H9 (cell line): ENCODE results near the gene CT45A1. TPM values are rescaled to one million over a fixed set of nuclear protein-coding genes. Genes with fewer than 3 reads are reported as not detected.
A peak's percentile ranks its signal among the peaks of the same experiment; 100 is the strongest.

Experiments
- DNase-seq: peaks from one replicate; pipeline ENCODE4 v3.0.0-alpha.2; 2017
- H2AFZ ChIP-seq: one replicate; pipeline ENCODE4 v1.6.1; 2013; ENCODE audit warnings: mild to moderate bottlenecking, low read length, control low read depth, moderate library complexity
- H2AK5ac ChIP-seq: 2 replicates; pipeline ENCODE4 v1.6.1; 2013; ENCODE audit warnings: low read length, control low read depth, mixed read lengths; ENCODE audit not compliant: insufficient read length
- H2BK120ac ChIP-seq: one replicate; pipeline ENCODE4 v1.6.1; 2013; ENCODE audit warnings: low read depth, mild to moderate bottlenecking, low read length, control low read depth, inconsistent platforms; ENCODE audit not compliant: poor library complexity, severe bottlenecking
- H2BK12ac ChIP-seq: 2 replicates; pipeline ENCODE4 v1.6.1; 2013; ENCODE audit warnings: low read length, control low read depth, mixed read lengths, low read depth; ENCODE audit not compliant: insufficient read length
- H2BK15ac ChIP-seq: 2 replicates; pipeline ENCODE4 v1.6.1; 2013; ENCODE audit warnings: low read depth, low read length, control low read depth
- H2BK20ac ChIP-seq: one replicate; pipeline ENCODE4 v1.6.1; 2013; ENCODE audit warnings: low read depth, mild to moderate bottlenecking, low read length, control low read depth, inconsistent platforms; ENCODE audit not compliant: poor library complexity, severe bottlenecking
- H2BK5ac ChIP-seq: 2 replicates; pipeline ENCODE4 v1.6.1; 2013; ENCODE audit warnings: low read length, control low read depth, mixed read lengths; ENCODE audit not compliant: insufficient read length
- H3K14ac ChIP-seq: 2 replicates; pipeline ENCODE4 v1.6.1; 2013; ENCODE audit warnings: low read length, control low read depth; ENCODE audit not compliant: insufficient read depth
- H3K18ac ChIP-seq: 2 replicates; pipeline ENCODE4 v1.6.1; 2013; ENCODE audit warnings: low read depth, mild to moderate bottlenecking, mixed read lengths, low read length, control low read depth; ENCODE audit not compliant: insufficient read length
- H3K23ac ChIP-seq: 2 replicates; pipeline ENCODE4 v1.6.1; 2013; ENCODE audit warnings: low read length, control low read depth, mixed read lengths, low read depth; ENCODE audit not compliant: insufficient read length
- H3K23me2 ChIP-seq: 2 replicates; pipeline ENCODE4 v1.6.1; 2013; ENCODE audit warnings: low read depth, mild to moderate bottlenecking, mixed read lengths, low read length, control low read depth; ENCODE audit not compliant: insufficient read length, poor library complexity, severe bottlenecking
- H3K27ac ChIP-seq: 2 replicates; pipeline ENCODE4 v1.5.1; 2013; ENCODE audit warnings: low read length, control low read depth, mixed read lengths, low read depth; ENCODE audit not compliant: insufficient read length
- H3K27me3 ChIP-seq: 2 replicates; pipeline ENCODE4 v1.6.1; 2013; ENCODE audit warnings: low read length, control low read depth, inconsistent platforms; ENCODE audit not compliant: insufficient read depth
- H3K4ac ChIP-seq: 2 replicates; pipeline ENCODE4 v1.6.1; 2013; ENCODE audit warnings: low read depth, mild to moderate bottlenecking, control low read depth, inconsistent platforms, low read length, moderate library complexity
- H3K4me1 ChIP-seq: 2 replicates; pipeline ENCODE4 v1.6.1; 2013; ENCODE audit warnings: low read length, control low read depth, inconsistent platforms; ENCODE audit not compliant: insufficient read depth
- H3K4me2 ChIP-seq: 2 replicates; pipeline ENCODE4 v1.6.1; 2013; ENCODE audit warnings: low read length, control low read depth, mixed read lengths; ENCODE audit not compliant: insufficient read length, insufficient read depth
- H3K56ac ChIP-seq: 2 replicates; pipeline ENCODE4 v1.6.1; 2013; ENCODE audit warnings: low read depth, mild to moderate bottlenecking, mixed read lengths, low read length, control low read depth; ENCODE audit not compliant: insufficient read length
- H3K79me1 ChIP-seq: 2 replicates; pipeline ENCODE4 v1.6.1; 2013; ENCODE audit warnings: low read depth, mild to moderate bottlenecking, moderate library complexity, low read length, control low read depth, inconsistent platforms; ENCODE audit not compliant: insufficient read depth, poor library complexity, severe bottlenecking
- H3K79me2 ChIP-seq: 2 replicates; pipeline ENCODE4 v1.6.1; 2013; ENCODE audit warnings: low read length, control low read depth, inconsistent platforms; ENCODE audit not compliant: insufficient read depth
- H3K9ac ChIP-seq: 2 replicates; pipeline ENCODE4 v1.6.1; 2013; ENCODE audit warnings: low read length, control low read depth, mixed read lengths; ENCODE audit not compliant: insufficient read length; ENCODE audit errors: extremely low read depth
- H3K9me3 ChIP-seq: one replicate; pipeline ENCODE4 v1.6.1; 2013; ENCODE audit warnings: low read depth, low read length, inconsistent platforms; ENCODE audit not compliant: control insufficient read depth
- H3T11ph ChIP-seq: one replicate; pipeline ENCODE4 v1.6.1; 2013; ENCODE audit warnings: mild to moderate bottlenecking, low read length, control low read depth, inconsistent platforms
- H4K20me1 ChIP-seq: one replicate; pipeline ENCODE4 v1.6.1; 2013; ENCODE audit not compliant: control insufficient read depth, insufficient read length, insufficient read depth
- H4K5ac ChIP-seq: 2 replicates; pipeline ENCODE4 v1.6.1; 2013; ENCODE audit warnings: low read depth, mild to moderate bottlenecking, mixed read lengths, low read length, control low read depth; ENCODE audit not compliant: insufficient read length
- H4K8ac ChIP-seq: replicated peaks from 2 replicates; pipeline ENCODE4 v1.6.1; 2013; ENCODE audit warnings: low read length, control low read depth, mixed read lengths, low read depth; ENCODE audit not compliant: insufficient read length
- H4K91ac ChIP-seq: 2 replicates; pipeline ENCODE4 v1.6.1; 2013; ENCODE audit warnings: low read depth, mild to moderate bottlenecking, moderate library complexity, mixed read lengths, low read length, control low read depth; ENCODE audit not compliant: insufficient read length
- H3K27ac Mint-ChIP-seq, 3 experiments: 2 replicates in 2 of 3; 3 replicates in 1 of 3; pipeline ENCODE4 v1.8.0; 2020 to 2021; ENCODE audit warnings: mixed read lengths in 3 of 3, mild to moderate bottlenecking in 1 of 3, moderate library complexity in 1 of 3
- H3K27me3 Mint-ChIP-seq: 2 replicates; pipeline ENCODE4 v1.8.0; 2021; ENCODE audit warnings: low read depth, mild to moderate bottlenecking, moderate library complexity, mixed read lengths
- H3K36me3 Mint-ChIP-seq, 3 experiments: 2 replicates in 2 of 3; 3 replicates in 1 of 3; pipeline ENCODE4 v1.8.0; 2020 to 2021; ENCODE audit warnings: low read depth in 3 of 3, mixed read lengths in 3 of 3; ENCODE audit not compliant: insufficient read depth in 1 of 3
- H3K4me1 Mint-ChIP-seq, 2 experiments: 2 replicates each; pipeline ENCODE4 v1.8.0; 2020; ENCODE audit warnings: mixed read lengths in 2 of 2
- H3K4me3 Mint-ChIP-seq, 2 experiments: 2 replicates in 1 of 2; 3 replicates in 1 of 2; pipeline ENCODE4 v1.8.0; 2020 to 2021; ENCODE audit warnings: mild to moderate bottlenecking in 2 of 2, mixed read lengths in 2 of 2, moderate library complexity in 1 of 2
- H3K9me3 Mint-ChIP-seq, 2 experiments: 2 replicates in 1 of 2; 3 replicates in 1 of 2; pipeline ENCODE4 v1.8.0; 2020; ENCODE audit warnings: mild to moderate bottlenecking in 2 of 2, mixed read lengths in 2 of 2, moderate library complexity in 1 of 2
- CTCF ChIP-seq: fragments of 200-600 bp; sonication (generic); conservative IDR thresholded peaks from 3 replicates; pipeline ENCODE4 v1.8.0; 2021; ENCODE audit warnings: antibody characterized with exemption, mild to moderate bottlenecking
- WGBS: extraction: QIAGEN DNeasy Blood & Tissue Kit; methylation state at CpG from one replicate; pipeline ENCODE4 v1.1.7; 2013; ENCODE audit warnings: missing lambda C conversion rate, low lambda C conversion rate, mixed read lengths; ENCODE audit not compliant: insufficient read length; ENCODE audit errors: extremely low coverage; 5-methylcytosine and 5-hydroxymethylcytosine counted together
- total RNA-seq: library from RNA; stranded (reverse); gene quantifications from 2 replicates; pipeline ENCODE4 v1.2.1, GENCODE V29; 2021

Gene CT45A1
- total RNA-seq, 1 experiment from 2014 or later = not detected

DNA sequence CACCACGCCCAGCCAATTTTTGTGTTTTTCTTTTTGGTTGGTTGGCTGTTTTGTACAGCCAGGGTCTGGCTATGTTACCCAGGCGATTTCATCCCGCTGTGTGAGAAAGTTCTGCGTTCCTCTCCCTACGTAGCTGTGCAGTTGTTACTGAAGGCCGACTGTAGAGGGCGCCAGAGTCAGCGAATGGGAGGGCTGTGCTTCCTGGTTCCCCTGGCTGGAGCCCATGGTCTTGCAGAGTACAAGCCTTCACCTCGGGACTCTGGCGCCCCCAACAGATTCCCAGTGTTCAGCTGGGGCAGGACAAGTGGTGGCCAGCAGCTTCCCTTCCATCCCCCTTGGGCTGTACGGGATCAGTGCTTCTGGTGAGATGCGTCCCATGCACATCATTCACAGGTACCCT lies 5.6 kb upstream of the CT45A1 start:
- no peak overlapping the region for H2BK12ac ChIP-seq
- no peak overlapping the region for H4K5ac ChIP-seq
- H2BK5ac ChIP-seq = no peak overlapping the region
- no peak overlapping the region for H2BK15ac ChIP-seq
- DNase-seq = peak; percentile 64
- no peaks in the 10 kb centered on the region for H4K20me1 ChIP-seq
- no peak overlapping the region for H2AFZ ChIP-seq
- H2AK5ac ChIP-seq = no peak overlapping the region
- H3K36me3 Mint-ChIP-seq = peaks cover 0 to 16% (median 0%) of the 10 kb centered on the region in 3 experiments; a peak in 3 of 7 replicates
- H3K4me3 Mint-ChIP-seq = no peak overlapping the region
- H3K9ac ChIP-seq = no peak overlapping the region
- H2BK20ac ChIP-seq = no peak overlapping the region
- no peaks in the 10 kb centered on the region for H3K79me1 ChIP-seq
- H3K56ac ChIP-seq = no peak overlapping the region
- no peaks in the 10 kb centered on the region for H3K79me2 ChIP-seq
- H3K9me3 ChIP-seq = peaks cover 38% of the 10 kb centered on the region
- H3K4me2 ChIP-seq = no peak overlapping the region
- H3K4me1 ChIP-seq = no peaks in the 10 kb centered on the region
- H4K91ac ChIP-seq = no peak overlapping the region
- no peak overlapping the region for H3T11ph ChIP-seq
- no peak overlapping the region for H3K14ac ChIP-seq
- no peak overlapping the region for H3K27ac ChIP-seq
- H3K18ac ChIP-seq = no peak overlapping the region
- H3K23ac ChIP-seq = no peak overlapping the region
- H3K23me2 ChIP-seq = no peaks in the 10 kb centered on the region
- WGBS = no CpG with 5 or more reads among the region's 12 CpGs
- H3K4me1 Mint-ChIP-seq = no peaks in the 10 kb centered on the region
- H3K27me3 ChIP-seq = no peaks in the 10 kb centered on the region
- no peak overlapping the region for H3K27ac Mint-ChIP-seq
- no peak overlapping the region for H4K8ac ChIP-seq
- no peak overlapping the region for H3K4ac ChIP-seq
- no peaks in the 10 kb centered on the region for H3K27me3 Mint-ChIP-seq
- H2BK120ac ChIP-seq = no peak overlapping the region
- peak; percentile 45; the same call in 2 of the 3 replicates for TF ChIP-seq CTCF
- peaks cover 58 to 84% of the 10 kb centered on the region in 2 experiments for H3K9me3 Mint-ChIP-seq
